Measurements from ENCODE around the gene YPEL5. TPM values are rescaled to one million over a fixed set of nuclear protein-coding genes. Genes with fewer than 3 reads are reported as not detected.

Gene YPEL5
- total and polyA plus RNA-seq, 2 donors (not counting 1 experiment from before 2014, with no cell fraction given) = 94.7 to 159 TPM

GRCh38 chr2:30135541-30135940, 11.3 kb upstream of the YPEL5 start:
- H3K4me1 ChIP-seq (ENCODE audit: control insufficient read depth, extremely low read depth, insufficient read depth, low read length) = no peaks in the 10 kb centered on the region
- TF ChIP-seq, protein P1, sequence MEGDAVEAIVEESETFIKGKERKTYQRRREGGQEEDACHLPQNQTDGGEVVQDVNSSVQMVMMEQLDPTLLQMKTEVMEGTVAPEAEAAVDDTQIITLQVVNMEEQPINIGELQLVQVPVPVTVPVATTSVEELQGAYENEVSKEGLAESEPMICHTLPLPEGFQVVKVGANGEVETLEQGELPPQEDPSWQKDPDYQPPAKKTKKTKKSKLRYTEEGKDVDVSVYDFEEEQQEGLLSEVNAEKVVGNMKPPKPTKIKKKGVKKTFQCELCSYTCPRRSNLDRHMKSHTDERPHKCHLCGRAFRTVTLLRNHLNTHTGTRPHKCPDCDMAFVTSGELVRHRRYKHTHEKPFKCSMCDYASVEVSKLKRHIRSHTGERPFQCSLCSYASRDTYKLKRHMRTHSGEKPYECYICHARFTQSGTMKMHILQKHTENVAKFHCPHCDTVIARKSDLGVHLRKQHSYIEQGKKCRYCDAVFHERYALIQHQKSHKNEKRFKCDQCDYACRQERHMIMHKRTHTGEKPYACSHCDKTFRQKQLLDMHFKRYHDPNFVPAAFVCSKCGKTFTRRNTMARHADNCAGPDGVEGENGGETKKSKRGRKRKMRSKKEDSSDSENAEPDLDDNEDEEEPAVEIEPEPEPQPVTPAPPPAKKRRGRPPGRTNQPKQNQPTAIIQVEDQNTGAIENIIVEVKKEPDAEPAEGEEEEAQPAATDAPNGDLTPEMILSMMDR (conservative IDR thresholded peaks at IDR 0.05 in 1 of 2, IDR thresholded peaks at IDR 0.05 in 1 of 2; ENCODE audit: low read depth in 1 of 2, low read length in 2 of 2) = no peak
- TF ChIP-seq EZH2 (IDR thresholded peaks at IDR 0.05; ENCODE audit: low read length, missing control alignments) = no peak
- DNase-seq (ENCODE audit: low read depth in 2 of 2) = no peak

GRCh38 chr2:30136764-30137444, 9.9 kb upstream of the YPEL5 start:
- Histone ChIP-seq H3K36me3 (ENCODE audit: control insufficient read depth, insufficient read depth, low read length) (no peaks in the 10 kb centered on the region), H3K79me2 (ENCODE audit: control insufficient read depth, insufficient read depth, low read length) (no peaks in the 10 kb centered on the region), H2AFZ (ENCODE audit: low read length) (no peak overlapping the region), H4K20me1 (ENCODE audit: control insufficient read depth, extremely low read depth, insufficient read depth, low read length) (no peaks in the 10 kb centered on the region), H3K27ac (ENCODE audit: insufficient read depth, low read length) (no peak overlapping the region), H3K4me2 (ENCODE audit: extremely low read depth, insufficient read depth, low read length) (no peak overlapping the region), H3K9ac (ENCODE audit: insufficient read depth, low read length) (no peak overlapping the region), H3K4me1 (ENCODE audit: control insufficient read depth, extremely low read depth, insufficient read depth, low read length) (no peaks in the 10 kb centered on the region), H3K27me3 (ENCODE audit: control insufficient read depth, insufficient read depth, low read length) (peaks cover 5% of the 10 kb centered on the region), H3K9me3 (ENCODE audit: control insufficient read depth, insufficient read depth, low read depth, low read length) (no peaks in the 10 kb centered on the region), H3K4me3 (replicated peaks in 1 of 4; ENCODE audit: control extremely low read depth in 1 of 4, insufficient read depth in 1 of 4, low read depth in 3 of 4, low read length in 4 of 4) (no peak overlapping the region)
- TF ChIP-seq, protein P1 (conservative IDR thresholded peaks at IDR 0.05 in 1 of 2, IDR thresholded peaks at IDR 0.05 in 1 of 2; ENCODE audit: low read depth in 1 of 2, low read length in 2 of 2) = no peak
- TF ChIP-seq EZH2 (IDR thresholded peaks at IDR 0.05; ENCODE audit: low read length, missing control alignments) = no peak
- no peak for DNase-seq (ENCODE audit: low read depth in 2 of 2)

More at GRCh38 chr2:30135541-30135940, 11.3 kb upstream of the YPEL5 start:
- Histone ChIP-seq H3K4me3 (replicated peaks in 1 of 4; ENCODE audit: control extremely low read depth in 1 of 4, insufficient read depth in 1 of 4, low read depth in 3 of 4, low read length in 4 of 4) (no peak overlapping the region), H4K20me1 (ENCODE audit: control insufficient read depth, extremely low read depth, insufficient read depth, low read length) (no peaks in the 10 kb centered on the region), H3K4me2 (ENCODE audit: extremely low read depth, insufficient read depth, low read length) (no peak overlapping the region), H3K79me2 (ENCODE audit: control insufficient read depth, insufficient read depth, low read length) (no peaks in the 10 kb centered on the region), H2AFZ (ENCODE audit: low read length) (no peak overlapping the region), H3K36me3 (ENCODE audit: control insufficient read depth, insufficient read depth, low read length) (no peaks in the 10 kb centered on the region), H3K27ac (ENCODE audit: insufficient read depth, low read length) (no peak overlapping the region), H3K9me3 (ENCODE audit: control insufficient read depth, insufficient read depth, low read depth, low read length) (no peaks in the 10 kb centered on the region), H3K9ac (ENCODE audit: insufficient read depth, low read length) (no peak overlapping the region), H3K27me3 (ENCODE audit: control insufficient read depth, insufficient read depth, low read length) (peaks cover 5% of the 10 kb centered on the region)

GRCh38 chr2:30139131-30139870, 7.5 kb upstream of the YPEL5 start:
- no peak overlapping the region for H3K27ac ChIP-seq (ENCODE audit: insufficient read depth, low read length)
- H2AFZ ChIP-seq (ENCODE audit: low read length) = no peak overlapping the region
- no peak for TF ChIP-seq EZH2 (IDR thresholded peaks at IDR 0.05; ENCODE audit: low read length, missing control alignments)
- TF ChIP-seq, protein P1 (conservative IDR thresholded peaks at IDR 0.05 in 1 of 2, IDR thresholded peaks at IDR 0.05 in 1 of 2; ENCODE audit: low read depth in 1 of 2, low read length in 2 of 2) = no peak
- no peak overlapping the region for H3K9ac ChIP-seq (ENCODE audit: insufficient read depth, low read length)
- no peak for DNase-seq (ENCODE audit: low read depth in 2 of 2)
- H3K27me3 ChIP-seq (ENCODE audit: control insufficient read depth, insufficient read depth, low read length) = peaks cover 5% of the 10 kb centered on the region
- H3K4me3 ChIP-seq (replicated peaks in 1 of 4; ENCODE audit: control extremely low read depth in 1 of 4, insufficient read depth in 1 of 4, low read depth in 3 of 4, low read length in 4 of 4) = no peak overlapping the region
- H3K79me2 ChIP-seq (ENCODE audit: control insufficient read depth, insufficient read depth, low read length) = no peaks in the 10 kb centered on the region
- H3K4me1 ChIP-seq (ENCODE audit: control insufficient read depth, extremely low read depth, insufficient read depth, low read length) = no peaks in the 10 kb centered on the region
- H3K4me2 ChIP-seq (ENCODE audit: extremely low read depth, insufficient read depth, low read length) = no peak overlapping the region
- no peaks in the 10 kb centered on the region for H3K9me3 ChIP-seq (ENCODE audit: control insufficient read depth, insufficient read depth, low read depth, low read length)
- H4K20me1 ChIP-seq (ENCODE audit: control insufficient read depth, extremely low read depth, insufficient read depth, low read length) = no peaks in the 10 kb centered on the region
- H3K36me3 ChIP-seq (ENCODE audit: control insufficient read depth, insufficient read depth, low read length) = no peaks in the 10 kb centered on the region

All from fibroblast of lung (primary cell).